Measurements from ENCODE around the gene WFIKKN1.

Gene WFIKKN1

DNA sequence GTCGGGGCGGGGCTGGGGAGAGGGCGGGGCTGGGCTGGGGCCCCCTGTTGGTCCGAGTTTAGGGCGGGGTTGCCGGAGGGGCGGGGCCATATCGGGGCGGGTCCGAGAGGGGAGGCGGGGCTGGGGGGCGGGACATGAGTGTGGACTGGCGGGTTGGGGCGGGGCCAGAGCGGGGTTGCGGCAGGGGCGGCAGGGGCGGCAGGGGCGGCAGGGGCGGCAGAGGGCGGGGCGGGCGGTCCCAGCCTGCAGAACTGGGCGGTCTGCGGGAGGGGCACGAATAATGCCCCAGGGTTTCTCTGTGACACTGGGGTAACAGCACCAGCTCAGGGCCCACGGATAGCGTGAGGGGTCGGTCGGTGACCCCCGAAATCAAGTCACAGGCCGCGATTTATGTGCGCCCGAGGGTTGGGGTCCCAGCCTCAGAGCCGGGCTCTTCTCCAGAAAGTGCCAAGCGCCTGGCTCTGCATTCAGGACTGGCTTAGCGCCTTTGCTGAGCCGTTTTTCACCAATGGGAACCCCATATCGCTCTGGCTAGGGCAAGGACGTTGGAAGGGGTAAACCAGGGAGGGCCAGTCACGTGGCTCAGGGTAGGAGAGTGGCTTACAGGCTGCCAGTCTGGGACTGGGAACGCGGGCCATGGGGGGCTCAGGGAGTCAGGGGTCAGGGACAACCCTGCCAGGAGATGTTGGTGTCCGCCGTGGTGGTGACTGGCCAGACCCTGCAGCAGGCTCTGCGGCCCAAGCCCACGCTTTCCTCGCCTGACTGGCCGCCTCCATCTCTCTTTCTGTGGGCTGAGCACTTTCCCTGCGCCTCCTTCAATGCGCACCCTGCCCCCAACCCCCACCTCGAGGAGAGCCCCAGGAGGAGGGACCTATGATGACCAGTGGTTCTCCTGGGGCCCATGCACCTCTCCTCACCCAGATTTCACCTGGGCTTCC is 6.6 kb downstream of the WFIKKN1 start:
- no peak for DNase-seq (ENCODE audit: low spot score)

DNA sequence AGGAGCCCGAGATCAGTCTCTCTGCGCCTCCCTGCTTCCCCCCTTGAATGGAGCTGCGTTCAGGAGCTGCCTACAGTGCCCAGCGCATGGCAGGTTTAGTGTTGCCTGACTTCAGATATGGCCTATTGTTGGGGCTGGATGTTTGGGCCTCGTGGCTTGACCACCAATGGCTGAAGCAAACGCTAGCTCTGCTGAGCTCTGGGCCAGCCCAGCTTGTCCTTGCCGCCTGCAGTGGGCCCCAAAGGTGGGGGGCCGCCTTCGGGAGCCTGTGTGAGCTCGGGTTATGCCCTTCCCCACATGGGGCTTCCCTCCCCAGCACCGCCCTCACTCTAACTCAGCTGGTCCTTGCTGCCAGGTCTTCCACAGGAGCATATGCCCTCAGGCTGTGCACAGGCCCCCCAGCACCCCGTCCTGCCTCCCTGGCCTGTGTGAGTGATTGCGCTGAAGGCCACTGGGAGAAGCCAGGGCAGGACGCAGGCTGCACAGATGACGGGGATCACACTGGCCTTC is 7.3 kb downstream of the WFIKKN1 start:
- DNase-seq (ENCODE audit: low spot score), result no peak

DNA sequence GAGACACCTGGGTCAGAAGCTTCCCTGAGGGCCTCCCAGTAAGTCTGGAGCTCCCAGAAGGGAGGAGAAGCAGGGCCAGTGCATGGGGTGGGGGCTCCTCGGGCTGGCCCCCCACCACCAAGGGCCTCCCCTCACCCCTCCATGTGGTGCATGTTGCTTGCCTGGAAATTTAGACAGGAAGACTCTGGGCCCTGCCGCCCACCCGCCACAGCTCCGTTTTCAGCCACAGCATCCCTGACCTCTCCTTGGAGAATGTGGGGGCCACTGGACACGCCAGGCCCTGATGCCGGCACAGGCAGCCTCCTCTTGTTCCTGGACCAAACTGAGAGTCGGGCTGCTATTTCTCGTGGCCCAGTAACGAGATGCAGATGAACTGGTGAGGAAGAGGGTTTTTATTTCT is 8.1 kb downstream of the WFIKKN1 start:
- DNase-seq (ENCODE audit: low spot score), result no peak

DNA sequence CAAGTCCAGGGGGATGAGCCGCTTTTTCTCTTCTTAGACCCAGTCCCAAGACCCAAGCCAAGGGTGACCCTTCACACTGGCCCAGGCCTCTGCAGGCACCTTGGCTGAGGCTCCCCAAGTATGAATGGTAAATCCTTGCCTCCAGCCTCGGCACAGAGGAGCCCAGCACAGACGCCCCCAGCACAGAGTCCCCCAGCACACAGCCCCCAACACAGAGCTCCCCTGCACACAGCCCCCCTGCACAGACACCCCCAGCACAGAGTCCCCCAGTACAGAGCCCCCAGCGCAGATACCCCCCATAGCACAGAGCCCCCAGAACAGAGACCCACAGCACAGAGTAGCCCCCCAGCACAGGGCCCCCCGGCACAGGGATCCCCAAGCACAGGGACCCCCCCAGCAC is 9.8 kb downstream of the WFIKKN1 start:
- DNase-seq (ENCODE audit: low spot score), result no peak

DNA sequence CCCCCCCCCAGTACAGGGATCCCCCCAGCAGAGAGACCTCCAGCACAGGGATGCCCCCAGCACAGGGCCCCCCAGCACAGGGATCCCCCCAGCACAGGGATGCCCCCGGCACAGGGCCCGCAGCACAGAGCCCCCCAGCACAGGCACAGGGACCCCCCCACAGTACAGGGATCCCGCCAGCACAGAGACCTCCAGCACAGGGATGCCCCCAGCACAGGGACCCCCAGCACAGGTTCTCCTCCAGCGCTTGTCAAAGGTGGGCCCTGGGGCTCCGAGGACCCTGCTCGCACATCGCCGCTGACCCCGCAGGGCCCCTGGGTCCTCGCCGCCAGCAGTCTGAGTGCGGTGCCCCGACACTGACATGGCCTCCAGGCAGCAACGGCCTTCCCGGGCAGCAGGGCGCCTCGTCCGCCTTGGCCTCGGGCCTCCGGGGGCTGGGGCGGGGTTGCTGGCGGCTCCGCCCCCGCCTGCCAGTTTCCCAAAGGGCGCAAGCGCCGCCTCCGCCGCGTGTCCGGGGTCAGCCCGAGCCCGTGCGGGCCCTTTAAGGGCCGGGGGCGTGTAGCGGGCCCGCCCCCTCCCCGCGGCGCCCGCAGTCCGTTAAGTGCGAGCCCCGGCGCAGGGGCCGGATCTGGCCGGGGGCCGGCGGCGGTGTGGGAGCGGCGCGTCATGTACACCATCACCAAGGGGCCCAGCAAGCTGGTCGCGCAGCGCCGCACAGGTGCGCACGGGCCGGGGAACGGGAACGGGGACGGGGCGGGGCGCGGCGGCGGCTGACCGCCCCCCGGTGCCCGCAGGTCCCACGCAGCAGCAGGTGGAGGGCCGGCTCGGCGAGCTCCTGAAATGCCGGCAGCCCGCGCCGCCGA is 10.8 kb downstream of the WFIKKN1 start, which contains the start of gene MCRIP2:
TSS of gene MCRIP2 (plus strand) at position 503 of the 863 bp plus-strand sequence. CDS start at position 667, 164 bp downstream.
- DNase-seq (ENCODE audit: low spot score), result peak; percentile 72

DNA sequence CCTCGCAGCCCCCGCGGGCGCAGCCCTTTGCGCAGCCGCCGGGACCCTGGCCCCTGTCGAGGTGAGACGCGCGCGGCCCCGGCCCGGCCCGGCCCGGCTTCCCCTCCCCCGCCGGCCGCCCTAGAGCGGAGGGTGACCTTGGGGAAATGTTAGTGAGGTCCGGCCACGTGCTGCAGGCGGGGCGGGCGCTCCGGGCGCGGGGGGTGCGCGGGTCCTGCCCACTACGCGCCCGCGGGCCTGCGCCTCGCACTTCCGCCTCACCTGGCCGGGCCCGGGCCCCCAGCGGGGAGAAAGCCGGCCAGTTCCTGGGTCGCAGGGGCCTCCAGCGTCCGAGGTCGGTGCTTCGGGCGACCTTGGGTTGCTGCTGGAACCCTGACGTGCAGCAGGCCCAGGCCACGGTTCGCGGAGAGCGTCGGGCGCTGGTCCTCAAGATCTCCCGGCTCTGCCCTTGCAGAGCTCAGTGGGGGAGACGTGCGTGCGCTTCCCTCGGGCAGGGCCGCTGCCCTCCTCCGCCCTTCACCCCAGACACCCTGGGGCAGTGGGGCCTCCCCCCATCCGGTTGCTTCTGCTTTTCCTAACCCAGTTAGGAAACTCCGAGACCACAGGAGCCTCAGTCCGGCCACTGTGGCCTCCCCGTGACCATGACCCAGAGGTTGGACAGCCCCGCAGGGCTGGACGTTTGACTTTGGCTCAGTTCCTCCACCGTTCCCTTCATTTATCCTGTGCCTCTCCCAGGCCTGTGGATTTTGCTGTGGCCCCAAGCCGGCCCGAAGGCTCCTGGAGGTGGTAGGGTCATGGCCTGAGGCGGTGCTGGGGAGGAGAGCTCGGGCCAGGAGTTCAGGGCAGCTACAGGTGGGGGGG is 11.6 kb downstream of the WFIKKN1 start:
- peak; percentile 42 for DNase-seq (ENCODE audit: low spot score)

DNA sequence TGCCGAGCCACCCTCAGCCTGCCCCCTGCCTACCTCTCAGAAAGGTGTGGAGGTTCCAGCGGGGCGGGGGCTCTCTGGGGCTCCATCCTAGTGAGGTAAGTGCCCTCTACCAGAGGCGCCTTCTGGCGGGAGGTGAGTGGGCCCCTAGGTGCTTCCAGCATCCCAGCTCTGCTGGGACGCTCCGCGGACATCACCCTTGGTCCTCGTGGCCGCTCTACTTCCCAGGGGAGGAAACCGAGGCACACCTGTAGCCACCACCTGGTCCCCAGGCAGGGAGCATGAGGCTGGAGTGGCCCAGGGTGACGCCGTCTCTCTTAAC is 12.2 kb downstream of the WFIKKN1 start:
- DNase-seq (ENCODE audit: low spot score), result no peak

DNA sequence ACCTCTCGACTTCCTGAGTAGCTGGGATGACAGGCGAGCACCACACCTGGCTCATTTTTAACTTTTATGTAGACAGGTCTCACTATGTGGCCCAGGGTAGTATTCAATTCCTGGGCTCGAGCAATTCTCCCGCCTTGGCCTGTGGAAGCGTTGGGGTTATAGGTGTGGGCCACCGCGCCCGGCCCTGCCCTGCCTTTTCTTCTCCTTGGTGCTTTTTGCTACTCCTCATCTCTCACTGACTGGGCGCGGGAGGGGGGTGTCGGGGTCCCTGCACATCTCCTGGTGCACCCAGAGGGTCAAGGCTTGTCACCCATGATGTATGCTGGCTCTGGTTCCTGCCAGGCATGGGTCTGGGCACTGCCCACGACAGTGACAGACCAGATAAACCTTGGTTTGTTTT is 13.8 kb downstream of the WFIKKN1 start:
- no peak for DNase-seq (ENCODE audit: low spot score)

DNA sequence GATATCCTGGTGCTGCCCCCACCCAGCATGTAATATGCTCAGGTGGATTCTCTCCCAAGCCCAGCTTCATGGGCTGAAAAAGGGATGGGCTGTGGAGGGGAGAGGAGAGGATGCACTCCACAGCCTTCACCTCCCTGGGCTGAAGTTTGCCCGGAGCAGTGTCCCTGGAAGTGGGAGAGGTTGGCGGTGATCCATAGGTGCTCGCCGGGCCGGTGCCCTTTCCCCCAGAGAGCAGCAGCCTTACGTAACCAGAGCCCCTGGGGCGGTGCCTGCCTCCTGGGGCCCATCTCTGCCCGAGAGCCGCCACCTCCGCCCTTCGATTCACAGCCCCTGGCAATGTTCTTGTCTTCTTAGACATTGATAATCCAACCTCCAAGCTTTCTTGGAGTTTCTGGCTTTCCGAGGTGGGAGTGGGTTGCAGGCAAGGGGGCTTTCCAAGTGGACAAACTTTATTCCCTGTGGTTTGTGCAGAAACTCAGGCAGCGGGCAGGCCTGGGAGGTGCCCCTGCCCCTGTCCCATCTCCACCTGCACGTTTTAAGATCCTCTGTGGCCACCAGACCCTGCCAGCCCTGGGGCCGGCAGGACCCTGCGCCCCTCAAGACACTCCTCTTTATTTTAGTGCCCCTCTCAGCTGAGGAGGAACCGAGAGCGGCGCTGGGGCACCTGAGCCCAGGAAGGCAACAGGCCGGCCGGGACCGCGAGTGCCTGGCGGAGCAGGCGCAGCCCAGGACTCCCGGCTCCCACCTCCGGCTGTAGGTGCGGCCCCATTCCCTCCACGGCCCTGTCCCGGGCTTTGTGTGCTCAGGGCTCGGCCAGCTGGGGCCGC is 15.3 kb downstream of the WFIKKN1 start:
- no peak for DNase-seq (ENCODE audit: low spot score)

DNA sequence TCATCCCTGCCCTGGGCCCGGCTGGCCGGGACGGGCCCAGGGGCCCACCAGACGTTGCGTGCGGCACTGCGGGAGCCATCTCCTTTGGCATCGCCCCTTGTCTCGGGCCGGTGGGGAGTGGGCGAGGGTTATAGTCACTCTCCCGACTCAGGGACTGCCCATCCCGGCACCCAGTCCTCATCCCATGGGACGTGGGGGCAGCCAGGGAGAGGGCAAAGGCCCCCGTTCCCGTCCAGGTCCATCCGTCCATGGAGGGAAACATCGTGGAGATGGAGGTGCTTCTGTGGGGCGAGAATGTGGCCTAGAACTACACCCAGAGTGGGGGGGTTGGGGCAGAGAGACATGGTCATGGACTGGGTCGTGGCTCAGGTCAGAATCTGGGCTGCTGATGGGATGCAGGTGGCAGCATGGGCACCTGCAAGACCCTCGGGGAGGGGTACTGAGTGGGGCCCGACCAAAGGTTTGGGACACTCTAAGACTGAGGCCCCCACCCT is 15.9 kb downstream of the WFIKKN1 start:
- no peak for DNase-seq (ENCODE audit: low spot score)

DNA sequence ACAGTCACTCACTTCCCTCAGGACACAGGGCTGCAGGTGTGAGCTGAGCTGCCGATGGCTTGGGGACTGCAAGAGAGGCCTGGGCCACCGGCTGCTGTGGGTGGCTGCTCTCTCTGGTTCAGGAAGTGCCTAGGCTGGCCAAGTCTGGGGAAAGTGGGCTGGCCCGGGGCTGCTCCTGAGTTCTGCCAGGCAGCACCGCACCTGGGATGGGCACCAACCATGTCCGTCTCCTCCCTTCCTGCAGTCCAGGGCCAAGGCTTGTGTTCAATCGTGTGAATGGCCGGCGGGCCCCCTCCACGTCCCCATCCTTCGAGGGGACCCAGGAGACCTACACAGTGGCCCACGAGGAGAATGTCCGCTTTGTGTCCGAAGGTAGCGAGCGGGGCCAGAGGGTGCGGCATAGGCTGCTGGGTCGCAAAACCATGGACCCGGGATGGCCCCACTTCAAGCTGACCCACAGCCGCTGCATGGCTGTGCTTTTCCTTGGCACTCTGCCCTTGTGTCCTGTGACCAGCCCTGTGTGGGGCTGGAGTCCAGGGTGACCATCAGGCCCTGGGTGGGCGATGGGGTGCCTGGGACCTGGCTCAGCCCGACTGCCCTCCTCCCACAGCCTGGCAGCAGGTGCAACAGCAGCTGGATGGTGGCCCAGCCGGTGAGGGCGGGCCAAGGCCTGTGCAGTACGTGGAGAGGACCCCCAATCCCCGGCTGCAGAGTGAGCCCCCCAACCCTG is 16.6 kb downstream of the WFIKKN1 start:
- no peak for DNase-seq (ENCODE audit: low spot score)

DNA sequence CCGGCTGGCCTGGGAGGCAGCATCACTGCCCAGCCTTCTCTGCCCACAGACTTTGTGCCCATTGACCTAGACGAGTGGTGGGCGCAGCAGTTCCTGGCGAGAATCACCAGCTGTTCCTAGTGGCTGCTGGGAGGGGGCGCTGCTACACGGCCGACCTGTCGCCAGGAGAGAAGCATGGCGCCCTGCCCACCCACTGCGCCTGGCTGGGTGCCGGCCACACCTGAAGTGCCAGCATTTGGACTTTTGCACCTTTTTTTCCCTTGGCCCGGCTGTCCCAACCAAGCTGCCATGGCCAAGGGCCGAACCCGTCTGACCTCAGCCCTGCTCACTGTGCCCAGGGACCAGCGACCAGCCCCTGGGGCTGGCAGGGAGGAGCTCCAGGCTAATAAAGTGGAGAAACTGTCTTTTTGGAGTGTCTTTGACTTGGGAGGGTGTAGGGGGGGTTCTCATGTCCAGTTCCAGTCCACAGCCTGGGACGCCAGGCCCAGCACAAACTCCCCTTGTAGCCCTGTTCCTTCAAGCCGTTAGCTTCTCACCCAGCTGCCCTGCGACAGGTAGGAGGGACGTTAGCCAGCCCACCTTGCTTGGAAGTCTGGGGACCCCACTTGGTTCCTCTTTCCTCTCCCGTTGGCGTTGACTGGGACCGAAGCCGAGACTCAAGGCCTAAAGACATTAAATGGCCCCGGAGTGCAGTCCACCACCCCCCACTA is 17.4 kb downstream of the WFIKKN1 start:
- peak; percentile 75 for DNase-seq (ENCODE audit: low spot score)

DNA sequence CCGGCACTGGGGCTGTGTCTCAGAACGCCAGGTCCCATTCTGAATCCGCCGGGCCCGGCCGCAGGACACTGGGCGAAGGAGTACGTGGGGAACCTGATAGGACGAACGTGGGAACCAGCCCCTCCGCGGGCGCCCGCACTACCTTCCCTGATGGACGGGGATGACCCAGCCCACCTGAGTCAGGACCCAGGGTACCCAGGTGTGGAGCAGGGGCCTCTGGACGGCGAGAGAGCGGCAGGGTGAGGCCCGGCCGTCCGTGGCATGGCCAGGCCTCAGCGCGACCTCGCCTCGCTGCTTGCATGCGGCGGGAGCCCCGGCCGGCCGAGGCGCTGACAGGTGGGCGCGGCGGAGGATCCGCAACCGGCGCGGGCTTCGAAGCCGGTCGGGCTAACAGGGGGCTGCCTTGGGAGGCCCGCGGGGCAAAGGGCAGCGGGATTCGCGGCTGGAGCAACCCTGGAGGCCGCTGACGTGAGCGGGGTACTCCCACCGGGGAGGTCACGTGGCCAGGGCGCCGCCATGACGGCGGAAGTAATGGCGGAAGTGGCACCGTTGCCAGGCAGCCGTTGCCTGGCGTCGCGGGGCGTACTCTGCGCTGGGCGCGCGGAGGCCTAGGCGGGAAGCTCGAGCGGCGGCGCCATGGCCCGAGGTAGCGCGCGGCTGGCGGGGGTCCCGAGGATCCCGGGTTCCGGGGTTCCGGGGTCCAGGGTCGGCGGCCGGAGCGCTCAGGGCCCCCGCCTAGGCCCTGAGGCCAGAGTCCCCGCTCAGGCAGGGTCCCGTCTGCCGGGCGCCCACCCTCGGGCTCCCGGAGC is 18.2 kb downstream of the WFIKKN1 start, which contains the start of gene WDR90:
TSS of gene WDR90 (plus strand) at position 585 of the 809 bp plus-strand sequence. CDS start at position 637, 52 bp downstream.
- peak; percentile 94 for DNase-seq (ENCODE audit: low spot score)

DNA sequence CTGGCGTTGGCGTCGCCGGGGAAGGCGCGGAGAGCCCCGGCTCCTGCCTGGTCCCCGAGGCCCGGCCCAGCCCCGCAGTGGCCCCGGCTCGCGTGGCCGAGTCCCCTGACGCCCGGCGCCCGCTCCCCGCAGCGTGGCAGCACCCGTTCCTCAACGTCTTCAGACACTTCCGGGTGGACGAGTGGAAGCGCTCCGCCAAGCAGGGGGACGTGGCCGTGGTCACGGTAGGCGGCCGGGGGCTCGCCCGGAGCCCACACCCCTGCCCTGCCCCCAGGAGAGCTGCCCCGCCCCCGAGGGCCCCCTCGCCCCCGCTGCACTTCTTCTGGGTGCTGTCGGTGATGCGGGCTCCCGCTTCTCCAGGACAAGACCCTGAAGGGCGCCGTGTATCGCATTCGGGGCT is 18.8 kb downstream of the WFIKKN1 start:
- no peak for DNase-seq (ENCODE audit: low spot score)

DNA sequence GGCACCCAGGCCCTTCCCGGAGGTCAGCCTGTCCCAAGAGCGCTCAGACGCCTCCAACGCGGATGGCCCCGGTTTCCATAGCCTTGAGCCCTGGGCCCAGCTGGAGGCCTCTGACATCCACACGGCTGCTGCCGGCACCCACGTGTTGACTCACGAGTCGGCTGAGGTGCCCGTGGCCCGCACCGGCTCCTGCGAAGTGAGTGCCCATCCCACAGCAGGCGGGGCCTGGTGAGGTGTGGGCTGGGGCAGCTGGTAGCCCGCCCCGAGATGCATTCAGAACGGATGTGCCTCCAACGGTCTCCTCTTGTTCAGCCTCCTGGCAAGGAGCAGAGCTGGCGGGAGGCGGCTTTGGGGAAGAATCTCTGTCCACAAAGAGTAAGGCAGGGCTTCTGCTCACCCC is 21.1 kb downstream of the WFIKKN1 start:
- no peak for DNase-seq (ENCODE audit: low spot score)

DNA sequence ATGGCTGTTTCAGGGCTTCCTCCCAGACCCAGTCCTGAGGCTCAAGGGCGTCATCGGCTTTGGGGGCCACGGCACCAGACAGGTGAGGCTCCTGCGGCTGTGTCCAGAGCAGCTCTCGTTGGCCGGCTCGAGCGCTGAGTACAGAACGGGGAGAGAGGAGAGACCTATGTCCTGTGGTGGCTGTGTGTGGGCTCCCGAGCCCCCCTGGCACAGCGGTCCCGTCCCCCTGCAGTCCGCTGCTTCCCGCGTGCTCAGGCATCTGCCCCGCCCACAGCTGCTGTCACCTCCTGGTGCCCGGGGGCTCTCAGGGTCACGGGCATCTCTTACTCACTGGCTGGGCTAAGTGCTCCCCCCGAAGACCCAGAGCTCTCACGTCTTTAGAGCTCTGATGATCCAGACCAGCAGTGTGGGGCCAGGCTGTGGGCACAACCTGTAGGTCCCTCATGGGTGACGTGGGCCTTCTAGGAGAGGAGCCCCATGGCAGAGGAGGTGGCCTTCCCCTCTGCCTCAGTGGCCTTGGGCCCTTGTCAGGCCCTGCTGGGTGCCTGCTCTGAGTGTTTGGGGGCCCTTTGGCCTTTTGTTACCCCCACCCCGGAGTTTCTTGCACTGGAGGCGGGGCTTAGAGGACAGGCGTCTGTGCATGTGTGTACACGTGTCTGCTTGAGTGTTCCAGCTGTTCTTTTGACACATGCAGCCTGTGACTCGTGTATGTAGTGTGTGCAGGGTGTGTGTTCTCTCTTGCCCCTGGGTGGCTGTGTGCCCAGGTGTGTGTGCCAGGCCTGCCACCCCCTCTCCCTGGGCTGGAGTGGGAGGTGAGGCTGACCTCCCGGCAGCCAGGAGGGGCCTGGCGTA is 21.9 kb downstream of the WFIKKN1 start:
- DNase-seq (ENCODE audit: low spot score), result no peak

DNA sequence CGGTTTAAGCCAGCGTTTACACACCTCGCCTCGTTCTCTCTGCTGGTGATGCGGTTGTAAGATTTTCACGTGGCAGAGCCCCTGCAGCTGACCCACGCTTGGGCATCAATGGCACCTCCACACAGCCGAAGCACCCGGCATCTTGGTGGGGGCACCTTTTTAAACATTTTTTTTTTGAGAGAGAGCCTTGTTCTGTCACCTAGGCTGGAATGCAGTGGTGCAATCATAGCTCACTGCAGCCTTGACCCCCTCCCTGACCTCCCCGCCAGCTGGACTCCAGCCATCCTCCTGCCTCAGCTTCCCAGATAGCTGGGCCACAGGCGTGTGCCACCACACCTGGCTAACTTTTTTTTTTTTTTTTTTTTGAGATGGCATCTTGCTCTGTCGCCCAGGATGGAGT is 23.2 kb downstream of the WFIKKN1 start:
- DNase-seq (ENCODE audit: low spot score), result no peak
